ENCODE measurements around the gene BTBD19. TPM values are rescaled to one million over a fixed set of nuclear protein-coding genes. Genes with fewer than 3 reads are reported as not detected.

The BTBD19 gene
- total and polyA plus RNA-seq, 2 donors (not counting 1 experiment from before 2014, with no cell fraction given): 5.0 to 8.7 TPM

DNA sequence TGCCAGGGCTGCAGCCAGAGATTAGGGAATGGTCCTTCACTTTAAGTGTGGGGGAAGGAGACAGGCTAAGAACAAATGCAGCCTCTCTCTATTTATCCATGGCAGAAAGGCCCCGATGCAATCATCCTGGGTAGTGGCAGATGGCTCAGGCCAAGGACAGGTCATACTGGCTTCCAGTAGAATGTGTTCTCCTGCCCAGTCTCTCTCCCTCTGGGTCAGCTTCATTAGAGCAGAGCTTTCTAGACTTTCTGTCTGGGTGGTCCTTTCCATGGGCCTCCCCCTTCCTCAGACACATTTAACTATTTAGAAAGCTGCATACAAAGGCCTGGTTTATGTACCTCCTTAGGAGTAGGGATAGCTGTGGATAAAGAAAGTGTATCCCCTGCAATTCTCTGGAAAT is 39.5 kb downstream of the BTBD19 start:
- Histone ChIP-seq H3K4me2 (ENCODE audit: extremely low read depth, insufficient read depth, low read length) (no peak overlapping the region), H2AFZ (ENCODE audit: low read length) (no peak overlapping the region), H3K27me3 (ENCODE audit: control insufficient read depth, insufficient read depth, low read length) (no peaks in the 10 kb centered on the region), H3K4me1 (ENCODE audit: control insufficient read depth, extremely low read depth, insufficient read depth, low read length) (no peaks in the 10 kb centered on the region), H3K36me3 (ENCODE audit: control insufficient read depth, insufficient read depth, low read length) (no peaks in the 10 kb centered on the region), H3K79me2 (ENCODE audit: control insufficient read depth, insufficient read depth, low read length) (no peaks in the 10 kb centered on the region), H3K9ac (ENCODE audit: insufficient read depth, low read length) (no peak overlapping the region), H4K20me1 (ENCODE audit: control insufficient read depth, extremely low read depth, insufficient read depth, low read length) (no peaks in the 10 kb centered on the region), H3K27ac (ENCODE audit: insufficient read depth, low read length) (no peak overlapping the region), H3K9me3 (ENCODE audit: control insufficient read depth, insufficient read depth, low read depth, low read length) (no peaks in the 10 kb centered on the region), H3K4me3 (replicated peaks in 1 of 4; ENCODE audit: control extremely low read depth in 1 of 4, insufficient read depth in 1 of 4, low read depth in 3 of 4, low read length in 4 of 4) (no peak overlapping the region)
- no peak for DNase-seq (ENCODE audit: low read depth in 2 of 2)
- no peak for TF ChIP-seq EZH2 (IDR thresholded peaks at IDR 0.05; ENCODE audit: low read length, missing control alignments)
- TF ChIP-seq, protein P1, sequence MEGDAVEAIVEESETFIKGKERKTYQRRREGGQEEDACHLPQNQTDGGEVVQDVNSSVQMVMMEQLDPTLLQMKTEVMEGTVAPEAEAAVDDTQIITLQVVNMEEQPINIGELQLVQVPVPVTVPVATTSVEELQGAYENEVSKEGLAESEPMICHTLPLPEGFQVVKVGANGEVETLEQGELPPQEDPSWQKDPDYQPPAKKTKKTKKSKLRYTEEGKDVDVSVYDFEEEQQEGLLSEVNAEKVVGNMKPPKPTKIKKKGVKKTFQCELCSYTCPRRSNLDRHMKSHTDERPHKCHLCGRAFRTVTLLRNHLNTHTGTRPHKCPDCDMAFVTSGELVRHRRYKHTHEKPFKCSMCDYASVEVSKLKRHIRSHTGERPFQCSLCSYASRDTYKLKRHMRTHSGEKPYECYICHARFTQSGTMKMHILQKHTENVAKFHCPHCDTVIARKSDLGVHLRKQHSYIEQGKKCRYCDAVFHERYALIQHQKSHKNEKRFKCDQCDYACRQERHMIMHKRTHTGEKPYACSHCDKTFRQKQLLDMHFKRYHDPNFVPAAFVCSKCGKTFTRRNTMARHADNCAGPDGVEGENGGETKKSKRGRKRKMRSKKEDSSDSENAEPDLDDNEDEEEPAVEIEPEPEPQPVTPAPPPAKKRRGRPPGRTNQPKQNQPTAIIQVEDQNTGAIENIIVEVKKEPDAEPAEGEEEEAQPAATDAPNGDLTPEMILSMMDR (conservative IDR thresholded peaks at IDR 0.05 in 1 of 2, IDR thresholded peaks at IDR 0.05 in 1 of 2; ENCODE audit: low read depth in 1 of 2, low read length in 2 of 2): no peak

DNA sequence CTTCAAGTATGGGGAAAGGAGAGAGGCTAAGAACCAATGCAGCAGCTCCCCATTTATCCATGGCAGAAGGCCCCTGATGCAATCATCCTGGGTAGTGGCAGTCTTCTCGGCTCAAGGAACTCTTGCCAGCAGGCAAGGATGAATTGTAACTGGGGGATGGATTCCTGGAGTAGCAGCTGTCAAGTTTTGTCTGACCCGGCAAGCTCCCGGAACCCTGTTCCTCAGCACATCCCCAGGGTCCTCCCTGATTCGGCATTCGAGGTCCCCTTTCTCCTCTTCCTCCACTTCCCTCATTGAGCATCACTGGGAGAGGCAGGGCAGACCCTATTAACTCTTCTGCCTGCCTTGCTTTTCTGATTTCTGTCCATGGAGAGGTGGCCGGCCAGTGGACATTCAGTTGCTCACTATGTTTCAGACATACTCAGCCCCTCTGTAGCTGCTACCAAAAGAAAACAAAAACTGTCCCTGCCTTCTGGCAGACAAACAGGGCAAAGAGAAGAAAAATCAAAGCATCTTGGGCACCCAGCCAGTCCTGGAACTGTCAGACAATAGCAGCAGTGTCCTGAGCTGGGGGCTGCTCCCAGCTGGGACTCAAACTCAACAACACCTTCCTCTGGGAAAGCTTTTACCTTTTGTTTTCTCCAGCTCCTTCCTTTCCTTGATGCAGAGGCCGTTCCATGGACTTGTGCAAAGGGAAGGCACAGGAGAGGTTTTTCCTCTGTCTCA is 40.3 kb downstream of the BTBD19 start:
- no peak overlapping the region for H3K9ac ChIP-seq (ENCODE audit: insufficient read depth, low read length)
- H4K20me1 ChIP-seq (ENCODE audit: control insufficient read depth, extremely low read depth, insufficient read depth, low read length): no peaks in the 10 kb centered on the region
- TF ChIP-seq, protein P1 (conservative IDR thresholded peaks at IDR 0.05 in 1 of 2, IDR thresholded peaks at IDR 0.05 in 1 of 2; ENCODE audit: low read depth in 1 of 2, low read length in 2 of 2): no peak
- no peak for TF ChIP-seq EZH2 (IDR thresholded peaks at IDR 0.05; ENCODE audit: low read length, missing control alignments)
- no peak overlapping the region for H3K4me2 ChIP-seq (ENCODE audit: extremely low read depth, insufficient read depth, low read length)
- no peak overlapping the region for H3K27ac ChIP-seq (ENCODE audit: insufficient read depth, low read length)
- no peaks in the 10 kb centered on the region for H3K9me3 ChIP-seq (ENCODE audit: control insufficient read depth, insufficient read depth, low read depth, low read length)
- H2AFZ ChIP-seq (ENCODE audit: low read length): no peak overlapping the region
- H3K36me3 ChIP-seq (ENCODE audit: control insufficient read depth, insufficient read depth, low read length): no peaks in the 10 kb centered on the region
- no peaks in the 10 kb centered on the region for H3K4me1 ChIP-seq (ENCODE audit: control insufficient read depth, extremely low read depth, insufficient read depth, low read length)
- H3K27me3 ChIP-seq (ENCODE audit: control insufficient read depth, insufficient read depth, low read length): no peaks in the 10 kb centered on the region
- no peaks in the 10 kb centered on the region for H3K79me2 ChIP-seq (ENCODE audit: control insufficient read depth, insufficient read depth, low read length)
- DNase-seq (ENCODE audit: low read depth in 2 of 2): no peak
- H3K4me3 ChIP-seq (replicated peaks in 1 of 4; ENCODE audit: control extremely low read depth in 1 of 4, insufficient read depth in 1 of 4, low read depth in 3 of 4, low read length in 4 of 4): no peak overlapping the region

DNA sequence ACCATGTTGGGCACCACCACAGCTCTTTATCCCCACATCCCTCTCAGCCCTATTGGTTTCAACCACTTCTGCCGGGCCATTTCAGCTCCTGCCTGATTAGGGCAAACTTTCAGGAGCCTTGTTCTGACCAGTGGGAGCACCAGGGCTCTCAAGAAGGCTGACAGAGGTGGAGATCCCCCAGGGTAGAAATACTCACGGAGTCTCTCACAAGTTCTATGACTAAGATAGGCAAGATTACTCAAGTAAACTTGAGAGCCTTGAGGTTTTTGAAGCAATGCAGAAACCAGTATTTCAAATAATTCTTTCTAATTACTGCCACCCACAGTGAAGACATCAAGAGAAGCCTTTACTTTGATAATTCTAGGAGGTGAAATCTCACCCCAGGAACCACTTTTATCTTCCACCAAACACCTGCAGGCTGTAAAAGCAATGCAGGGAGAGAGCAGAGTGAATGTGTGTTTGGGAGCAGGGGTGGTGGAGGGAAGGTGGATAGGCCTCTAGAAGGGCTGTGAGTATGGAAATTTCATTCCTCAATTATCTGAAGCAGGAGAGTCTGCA is 41.3 kb downstream of the BTBD19 start:
- no peaks in the 10 kb centered on the region for H3K4me1 ChIP-seq (ENCODE audit: control insufficient read depth, extremely low read depth, insufficient read depth, low read length)
- no peaks in the 10 kb centered on the region for H3K79me2 ChIP-seq (ENCODE audit: control insufficient read depth, insufficient read depth, low read length)
- no peaks in the 10 kb centered on the region for H4K20me1 ChIP-seq (ENCODE audit: control insufficient read depth, extremely low read depth, insufficient read depth, low read length)
- H3K4me3 ChIP-seq (replicated peaks in 1 of 4; ENCODE audit: control extremely low read depth in 1 of 4, insufficient read depth in 1 of 4, low read depth in 3 of 4, low read length in 4 of 4): no peak overlapping the region
- no peaks in the 10 kb centered on the region for H3K36me3 ChIP-seq (ENCODE audit: control insufficient read depth, insufficient read depth, low read length)
- H3K4me2 ChIP-seq (ENCODE audit: extremely low read depth, insufficient read depth, low read length): no peak overlapping the region
- H3K9me3 ChIP-seq (ENCODE audit: control insufficient read depth, insufficient read depth, low read depth, low read length): no peaks in the 10 kb centered on the region
- no peak overlapping the region for H3K27ac ChIP-seq (ENCODE audit: insufficient read depth, low read length)
- H3K27me3 ChIP-seq (ENCODE audit: control insufficient read depth, insufficient read depth, low read length): no peaks in the 10 kb centered on the region
- no peak overlapping the region for H3K9ac ChIP-seq (ENCODE audit: insufficient read depth, low read length)
- TF ChIP-seq EZH2 (IDR thresholded peaks at IDR 0.05; ENCODE audit: low read length, missing control alignments): no peak
- no peak for DNase-seq (ENCODE audit: low read depth in 2 of 2)
- no peak overlapping the region for H2AFZ ChIP-seq (ENCODE audit: low read length)

Measured in fibroblast of lung (primary cell).